Activated naive CD4-positive, alpha-beta T cell treated with anti-CD3 and anti-CD28 coated beads for 36 hours (primary cell): ENCODE results near the gene DCST1. TPM values are rescaled to one million over a fixed set of nuclear protein-coding genes. Genes with fewer than 3 reads are reported as not detected.

Experiments used
- CTCF ChIA-PET: fragments of 350-600 bp; sonication (Branson Sonifier 250); formaldehyde crosslinking; loops from one replicate; lab custom pipeline; 2021; ENCODE audit warnings: antibody characterized with exemption; lab: Charles Lee
- DNase-seq: peaks from one replicate; pipeline ENCODE4 v3.0.0-alpha.2; 2020
- H3K27ac Mint-ChIP-seq: one replicate; pipeline ENCODE4 v1.8.0; 2021; ENCODE audit warnings: mild to moderate bottlenecking, mixed read lengths
- H3K27me3 Mint-ChIP-seq: one replicate; pipeline ENCODE4 v1.8.0; 2021; ENCODE audit warnings: low read depth, mixed read lengths
- H3K36me3 Mint-ChIP-seq: one replicate; pipeline ENCODE4 v1.8.0; 2021; ENCODE audit warnings: low read depth, mixed read lengths
- H3K4me1 Mint-ChIP-seq: one replicate; pipeline ENCODE4 v1.8.0; 2021; ENCODE audit warnings: low read depth, mixed read lengths
- H3K4me3 Mint-ChIP-seq: one replicate; pipeline ENCODE4 v1.8.0; 2021; ENCODE audit warnings: mild to moderate bottlenecking, moderate library complexity, mixed read lengths
- H3K9me3 Mint-ChIP-seq: one replicate; pipeline ENCODE4 v1.8.0; 2021; ENCODE audit warnings: mixed read lengths
- intact Hi-C: fragments of 100-400 bp; cut with micrococcal nuclease; formaldehyde crosslinking; loops from one replicate; pipeline ENCODE4 v1.15.1; 2023
- total RNA-seq, 2 experiments: library from RNA; stranded (reverse); gene quantifications; one replicate each; pipeline ENCODE4 v1.2.3, GENCODE V29; 2021

Gene DCST1
- total RNA-seq, 2 experiments from 2014 or later: not detected

DNA sequence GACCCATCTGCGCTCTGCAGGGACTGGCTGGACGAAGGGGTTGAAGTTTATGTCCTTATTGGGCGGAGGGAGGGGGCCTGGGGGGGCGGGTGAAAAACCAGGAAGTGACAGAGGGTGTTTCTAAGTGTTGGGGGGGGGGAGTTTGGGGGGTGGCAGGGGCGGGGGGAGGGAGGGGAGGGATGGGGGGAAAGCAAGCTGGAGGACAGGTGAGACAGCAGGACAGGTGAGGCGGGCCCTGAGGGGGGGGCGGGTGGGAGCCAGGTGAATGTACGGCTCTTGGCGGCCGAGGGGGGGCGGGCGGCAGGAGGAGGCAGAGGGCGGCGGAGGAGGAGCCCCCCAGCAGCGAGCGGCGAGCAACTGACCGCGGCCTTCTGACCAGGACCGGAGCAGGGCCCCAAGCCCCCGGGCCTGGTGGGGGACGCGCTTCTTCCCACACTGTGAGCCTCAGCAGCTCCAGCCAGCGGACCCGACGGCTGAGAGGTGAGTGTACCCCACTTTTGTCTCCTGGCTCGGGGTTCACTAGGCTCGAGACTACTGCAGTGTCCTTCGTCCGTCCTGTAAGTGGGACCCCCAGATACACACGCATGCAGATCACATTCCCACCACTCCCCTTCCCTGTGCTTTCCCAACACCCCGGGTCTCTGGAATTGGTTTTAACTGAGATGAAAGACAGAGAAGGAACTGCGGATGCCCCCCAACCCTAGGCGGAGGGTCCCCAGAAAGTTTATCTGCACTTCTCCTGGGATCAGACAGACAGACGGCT, 31.0 kb upstream of the DCST1 start, which contains the start of gene ZBTB7B:
ZBTB7B (plus strand) TSS at position 339 of the 763 bp plus-strand sequence. CDS start 11,859 bp downstream, outside the sequence.
- no peaks in the 10 kb centered on the region for H3K27me3 Mint-ChIP-seq
- peaks cover 13% of the 10 kb centered on the region for H3K36me3 Mint-ChIP-seq
- peaks cover 53% of the 10 kb centered on the region for H3K4me1 Mint-ChIP-seq
- no peak for DNase-seq
- H3K9me3 Mint-ChIP-seq: no peaks in the 10 kb centered on the region
- peak within 1 kb of the TSS; percentile 100 for H3K27ac Mint-ChIP-seq
- intact Hi-C loops: loop anchor here (1.0 to 10.0 kb wide), 7 partner anchors 28 to 1038 kb away; partner anchors contain the start of genes AQP10, ATP8B2, CKS1B and CREB3L4
- CTCF ChIA-PET: interaction anchor here (0.8 to 1.8 kb wide), 4 partner anchors 10 to 48 kb away, joined by 3 to 8 read pairs (median 4); partner anchors contain the start of gene ADAM15
- H3K4me3 Mint-ChIP-seq: peak within 1 kb of the TSS; percentile 91

DNA sequence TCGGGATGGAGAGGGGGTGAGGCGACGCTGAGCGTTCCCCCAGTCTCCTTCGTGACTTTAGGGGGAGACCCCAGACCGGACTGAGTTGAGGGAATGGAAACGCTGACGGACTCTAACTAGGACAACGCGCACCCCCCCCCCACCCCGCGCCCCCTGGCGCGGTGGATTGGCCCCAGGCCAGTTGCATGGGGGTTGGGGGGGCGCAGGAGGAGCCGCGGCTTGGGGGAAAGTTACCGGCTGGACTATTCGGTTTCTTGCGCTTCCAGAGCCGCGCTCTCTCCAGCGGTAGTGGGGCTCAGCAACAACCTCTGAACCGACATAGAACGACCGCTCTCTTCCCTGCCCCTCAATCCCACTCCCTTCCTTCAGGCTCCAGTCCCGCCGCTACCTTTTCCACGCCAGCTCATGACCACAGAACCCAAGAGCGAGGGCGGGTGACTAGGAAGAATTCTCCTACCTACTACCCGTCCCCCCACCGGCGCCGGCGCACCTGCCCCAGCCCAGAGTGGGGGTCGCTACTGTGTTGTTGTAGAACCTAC, 30.3 kb upstream of the DCST1 start:
- H3K4me1 Mint-ChIP-seq: peaks cover 51% of the 10 kb centered on the region
- peak; percentile 51 for DNase-seq
- intact Hi-C loops: loop anchor here (5.0 to 10.0 kb wide), 5 partner anchors 189 to 1038 kb away; partner anchors contain the start of genes AQP10, ATP8B2, CREB3L4 and IL6R

DNA sequence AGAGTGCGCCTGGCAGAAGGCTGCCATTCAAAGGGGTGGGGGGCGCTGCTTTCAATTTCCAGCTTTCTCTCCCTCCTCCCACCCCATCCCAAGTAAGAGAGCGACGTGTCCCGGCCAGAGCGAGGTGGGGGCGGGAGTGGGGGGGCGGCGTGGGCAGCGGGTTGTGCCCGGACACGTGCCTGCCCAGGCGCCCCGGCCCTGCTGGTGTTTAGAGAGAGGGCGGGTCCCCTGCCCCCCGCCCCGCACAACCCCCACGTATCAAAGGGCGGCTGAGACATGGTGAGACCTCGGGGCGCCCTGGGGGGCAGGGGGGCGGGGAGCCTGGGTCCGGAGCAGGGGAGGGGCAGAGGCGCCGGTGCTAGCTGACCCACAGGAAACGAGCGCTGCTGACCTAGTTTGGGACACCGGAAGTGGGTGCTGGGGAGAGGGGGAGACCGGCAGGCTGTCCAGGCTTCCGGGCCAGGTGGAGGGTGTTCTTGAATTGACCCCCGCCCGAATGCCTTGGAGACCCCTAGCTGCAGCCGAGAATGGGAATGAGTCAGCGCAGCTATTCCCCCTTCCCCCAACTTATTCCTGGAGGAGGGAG, 29.8 kb upstream of the DCST1 start:
- H3K4me1 Mint-ChIP-seq: peaks cover 51% of the 10 kb centered on the region
- peak; percentile 55 for DNase-seq
- intact Hi-C loops: loop anchor here (1.0 to 10.0 kb wide), 6 partner anchors 188 to 1039 kb away; partner anchors contain the start of genes ADAR, AQP10, ATP8B2 and CREB3L4
- CTCF ChIA-PET: interaction anchor here (0.8 to 1.8 kb wide), 4 partner anchors 9 to 20 kb away, joined by 3 to 8 read pairs (median 4); no protein-coding TSS in a partner anchor
- H3K27me3 Mint-ChIP-seq: no peaks in the 10 kb centered on the region
- peaks cover 15% of the 10 kb centered on the region for H3K36me3 Mint-ChIP-seq
- peak overlapping the region; percentile 88 for H3K4me3 Mint-ChIP-seq
- no peaks in the 10 kb centered on the region for H3K9me3 Mint-ChIP-seq
- peak overlapping the region; percentile 100 for H3K27ac Mint-ChIP-seq

More for the DNA sequence above, 30.3 kb upstream of the DCST1 start:
- Mint-ChIP-seq H3K9me3 (no peaks in the 10 kb centered on the region), H3K36me3 (peaks cover 13% of the 10 kb centered on the region), H3K27me3 (no peaks in the 10 kb centered on the region), H3K4me3 (peak overlapping the region; percentile 88), H3K27ac (peak overlapping the region; percentile 100)
- CTCF ChIA-PET: interaction anchor here (0.8 to 1.8 kb wide), 5 partner anchors 10 to 48 kb away, joined by 3 to 8 read pairs (median 4); partner anchors contain the start of gene ADAM15

DNA sequence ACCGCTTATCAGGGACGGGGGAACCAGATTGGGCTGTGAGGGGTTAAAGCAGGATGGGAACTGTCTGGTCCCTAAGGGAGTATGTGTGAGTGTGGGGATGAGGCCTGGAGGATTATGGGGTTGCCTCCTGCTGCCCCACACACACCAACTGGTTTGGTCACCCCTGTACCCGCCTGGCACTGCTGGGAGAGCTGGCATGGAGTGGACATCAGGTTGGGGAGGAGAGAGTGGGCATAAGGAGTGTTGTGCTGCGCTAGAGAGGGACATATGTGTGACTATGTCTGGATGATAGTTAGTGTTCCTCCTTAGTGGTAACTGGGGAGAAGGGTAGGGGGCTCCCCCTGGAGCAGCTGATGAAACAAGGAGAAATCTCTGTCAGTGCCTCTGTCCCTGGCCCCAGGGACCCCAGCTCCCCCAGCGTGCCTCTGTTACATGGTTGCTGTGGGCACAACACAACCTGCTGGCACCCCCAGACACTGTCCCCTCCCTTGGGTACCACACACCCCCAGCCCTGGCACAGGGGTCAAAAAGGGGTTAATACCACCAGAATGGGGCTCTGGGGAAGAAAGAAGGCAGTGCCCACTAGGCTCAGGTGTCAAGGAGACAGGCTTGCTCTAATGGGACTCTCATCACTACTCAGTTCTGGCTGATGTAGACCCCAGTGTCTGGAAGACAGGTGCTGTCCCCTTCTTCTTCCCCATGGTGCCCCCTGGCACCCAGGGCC, 29.1 kb upstream of the DCST1 start:
- peak overlapping the region; percentile 100 for H3K27ac Mint-ChIP-seq
- no peaks in the 10 kb centered on the region for H3K9me3 Mint-ChIP-seq
- CTCF ChIA-PET: interaction anchor here (0.6 to 1.7 kb wide), 3 partner anchors 11 to 31 kb away, joined by 3 to 4 read pairs (median 4); no protein-coding TSS in a partner anchor
- intact Hi-C loops: loop anchor here (1.0 to 10.0 kb wide), 6 partner anchors 188 to 1040 kb away; partner anchors contain the start of genes ADAR, AQP10, ATP8B2 and CREB3L4
- H3K27me3 Mint-ChIP-seq: no peaks in the 10 kb centered on the region
- peak overlapping the region; percentile 88 for H3K4me3 Mint-ChIP-seq
- DNase-seq: peak; percentile 66
- H3K4me1 Mint-ChIP-seq: peaks cover 46% of the 10 kb centered on the region
- H3K36me3 Mint-ChIP-seq: peaks cover 21% of the 10 kb centered on the region

DNA sequence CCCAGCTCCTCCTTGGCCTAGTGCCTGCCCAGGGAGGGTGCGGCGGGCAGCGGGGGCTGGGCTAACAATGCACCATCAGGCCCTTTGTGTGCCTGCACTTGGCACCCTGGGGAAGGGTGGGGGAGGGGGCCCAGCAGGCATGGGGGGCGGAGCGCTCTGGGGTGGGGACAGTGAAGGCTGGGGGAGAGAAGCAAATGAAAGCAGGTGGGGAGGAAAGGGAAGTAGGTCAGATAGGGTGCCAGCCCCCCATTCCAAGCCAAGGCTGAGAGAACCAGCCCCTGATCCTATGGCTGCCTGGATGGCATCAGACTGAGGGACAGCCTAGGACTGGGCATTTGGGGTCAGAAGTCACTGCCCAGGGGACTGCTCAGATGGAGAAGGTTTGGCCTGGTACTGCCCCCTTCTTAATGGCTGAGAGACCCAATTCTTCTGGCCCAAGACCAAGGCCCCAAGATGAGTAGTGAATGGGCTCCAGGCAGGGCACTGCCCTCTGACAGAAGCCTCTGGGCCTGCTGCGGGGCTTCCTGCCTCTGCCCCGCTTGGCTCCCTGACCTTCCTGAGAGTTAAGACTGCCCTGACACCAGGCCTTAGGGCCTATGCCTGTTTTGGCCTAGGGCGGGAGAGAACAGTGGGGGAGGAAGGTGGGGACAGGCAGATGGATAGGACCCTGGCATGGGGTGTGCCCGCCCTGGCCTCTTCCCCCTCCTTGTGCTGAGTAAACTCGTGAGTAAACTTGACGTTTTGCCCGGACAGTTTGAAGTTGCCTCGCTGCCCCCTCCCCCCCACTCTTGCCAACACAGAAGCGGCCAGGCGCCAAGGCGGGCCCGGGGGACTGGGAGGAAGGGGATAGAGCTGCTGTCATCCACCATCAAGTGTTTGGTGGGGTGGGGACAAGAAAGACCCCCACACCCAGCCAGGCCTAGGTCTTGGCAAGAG, 28.3 kb upstream of the DCST1 start:
- peaks cover 44% of the 10 kb centered on the region for H3K4me1 Mint-ChIP-seq
- H3K27me3 Mint-ChIP-seq: no peaks in the 10 kb centered on the region
- intact Hi-C loops: loop anchor here (10.0 kb wide), 2 partner anchors 681 to 1041 kb away; partner anchors contain the start of genes AQP10, ATP8B2, CREB3L4 and SLC39A1
- peak; percentile 39 for DNase-seq
- H3K9me3 Mint-ChIP-seq: no peaks in the 10 kb centered on the region
- H3K4me3 Mint-ChIP-seq: peak overlapping the region; percentile 88
- H3K36me3 Mint-ChIP-seq: peaks cover 29% of the 10 kb centered on the region
- CTCF ChIA-PET: interaction anchor here (0.6 to 1.9 kb wide), 2 partner anchors 11 to 32 kb away, joined by 3 to 17 read pairs; no protein-coding TSS in a partner anchor
- H3K27ac Mint-ChIP-seq: peak overlapping the region; percentile 100

DNA sequence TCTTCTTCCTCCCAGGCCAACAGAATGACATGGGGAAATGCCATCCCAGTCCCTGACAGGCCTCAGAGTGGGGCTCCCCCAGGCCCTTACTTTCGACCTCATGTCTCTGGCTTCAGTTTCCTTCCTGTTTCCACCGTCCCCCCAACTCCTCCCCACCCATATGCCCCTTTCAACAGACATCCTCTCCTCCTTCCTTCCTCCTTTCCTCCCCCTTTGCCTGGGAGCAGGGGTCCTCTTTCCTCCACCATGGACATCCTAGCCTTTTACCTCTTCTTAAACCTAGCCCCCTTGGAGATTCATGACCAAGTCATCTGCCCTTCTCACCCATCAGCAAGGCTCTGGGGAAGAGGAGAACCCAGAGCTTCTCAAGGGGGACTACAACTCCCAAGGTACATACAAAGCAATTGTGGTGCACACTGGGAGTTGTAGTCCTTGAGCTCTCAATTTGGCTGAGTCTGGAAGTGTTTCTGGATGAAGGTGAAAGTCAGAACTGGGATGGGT, 27.0 kb upstream of the DCST1 start:
- CTCF ChIA-PET: interaction anchor here (0.6 to 2.8 kb wide), 3 partner anchors 9 to 11 kb away, joined by 3 to 21 read pairs (median 17); no protein-coding TSS in a partner anchor
- H3K36me3 Mint-ChIP-seq: peaks cover 36% of the 10 kb centered on the region
- no peaks in the 10 kb centered on the region for H3K9me3 Mint-ChIP-seq
- no peaks in the 10 kb centered on the region for H3K27me3 Mint-ChIP-seq
- intact Hi-C loops: loop anchor here (10.0 kb wide), 2 partner anchors 682 to 1042 kb away; partner anchors contain the start of genes AQP10, ATP8B2, CREB3L4 and SLC39A1
- H3K4me1 Mint-ChIP-seq: peaks cover 55% of the 10 kb centered on the region
- peak overlapping the region; percentile 100 for H3K27ac Mint-ChIP-seq
- DNase-seq: peak; percentile 75
- peak overlapping the region; percentile 76 for H3K4me3 Mint-ChIP-seq

DNA sequence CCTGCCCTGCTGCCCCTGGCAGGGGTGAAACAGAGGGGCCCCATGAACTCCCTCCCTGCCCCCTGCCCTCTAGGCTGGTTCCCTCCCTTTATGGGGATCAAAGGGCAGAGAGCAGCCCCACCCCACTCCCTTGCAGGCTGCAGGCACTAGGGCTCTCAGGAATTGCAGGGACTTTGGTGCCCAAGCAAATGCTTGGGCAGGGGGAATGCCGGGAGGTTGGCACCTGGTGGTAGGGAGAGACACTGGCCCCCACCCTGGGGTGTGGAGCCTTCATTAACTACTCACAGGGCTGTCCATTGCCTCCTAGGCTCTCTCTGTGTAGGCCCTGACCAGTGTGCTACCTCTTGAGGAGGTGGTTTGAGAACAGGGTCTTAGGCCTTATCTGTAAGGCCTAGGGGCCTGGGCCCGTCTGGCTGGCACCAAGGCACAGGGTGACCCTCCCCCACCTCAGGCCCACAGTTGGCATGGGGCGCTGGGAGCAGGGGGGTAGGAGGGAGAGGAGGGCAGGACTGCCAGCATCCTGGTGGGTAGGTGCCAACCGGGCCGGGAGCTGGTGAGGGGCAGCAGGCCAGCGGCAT, 26.3 kb upstream of the DCST1 start:
- Mint-ChIP-seq H3K27me3 (no peaks in the 10 kb centered on the region), H3K36me3 (peaks cover 39% of the 10 kb centered on the region), H3K4me1 (peaks cover 60% of the 10 kb centered on the region), H3K9me3 (no peaks in the 10 kb centered on the region), H3K4me3 (peak overlapping the region; percentile 76), H3K27ac (peak overlapping the region; percentile 100)
- CTCF ChIA-PET: interaction anchor here (1.1 to 2.8 kb wide), 6 partner anchors 9 to 63 kb away, joined by 3 to 21 read pairs (median 6); no protein-coding TSS in a partner anchor
- no peak for DNase-seq
- intact Hi-C loops: loop anchor here (10.0 kb wide), 2 partner anchors 683 to 1043 kb away; partner anchors contain the start of genes AQP10, ATP8B2, CREB3L4 and SLC39A1

DNA sequence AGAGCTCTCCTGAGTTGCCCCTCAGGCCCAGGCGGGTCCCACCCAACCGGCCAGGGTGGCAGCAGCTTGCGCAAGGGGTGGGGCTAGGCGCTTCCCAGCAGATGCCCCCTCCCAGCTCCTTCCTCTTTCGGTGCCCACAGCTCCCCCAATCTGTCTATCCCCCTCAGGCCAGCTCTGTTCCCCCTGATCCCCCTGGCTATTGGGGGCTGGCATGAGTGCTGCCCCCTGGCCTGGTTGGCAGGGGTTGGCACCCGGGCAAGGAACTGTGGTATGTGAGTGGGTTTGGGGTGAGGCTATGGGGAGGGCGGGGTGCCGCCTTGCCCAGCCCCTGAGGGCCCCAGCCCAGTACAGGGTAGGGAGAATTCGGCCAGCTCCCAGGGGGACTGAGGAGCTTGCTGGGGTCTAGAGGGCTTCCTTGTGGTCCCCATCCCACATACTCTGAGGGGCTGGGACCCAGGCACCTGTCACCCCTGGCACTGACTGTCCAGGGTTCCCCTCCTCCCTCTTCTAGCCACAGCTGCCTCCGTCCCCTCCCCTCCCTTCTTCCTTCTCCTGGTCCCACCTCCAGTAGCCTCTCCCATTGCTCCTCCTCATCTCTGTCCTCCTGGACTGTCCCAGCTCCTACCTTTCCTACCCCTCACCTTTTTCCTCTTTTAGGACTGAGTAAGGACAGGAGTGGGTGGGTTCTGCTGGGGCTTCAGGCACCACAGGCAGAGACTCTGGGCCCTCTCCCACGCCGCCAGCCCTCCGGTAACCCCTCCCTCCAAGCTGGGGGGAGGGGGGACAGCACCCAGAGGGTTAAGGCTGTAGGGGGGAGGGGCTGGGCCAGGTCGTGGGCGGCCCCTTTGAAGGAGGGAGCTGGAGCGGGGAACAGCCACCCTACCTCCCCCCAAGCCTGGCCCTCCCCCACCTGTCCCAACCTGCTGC, 25.3 kb upstream of the DCST1 start:
- Mint-ChIP-seq H3K9me3 (no peaks in the 10 kb centered on the region), H3K4me3 (peak overlapping the region; percentile 97), H3K36me3 (peaks cover 42% of the 10 kb centered on the region), H3K4me1 (peaks cover 69% of the 10 kb centered on the region), H3K27me3 (no peaks in the 10 kb centered on the region), H3K27ac (peak overlapping the region; percentile 98)
- intact Hi-C loops: loop anchor here (10.0 kb wide), 2 partner anchors 683 to 1043 kb away; partner anchors contain the start of genes AQP10, ATP8B2, CREB3L4 and SLC39A1
- DNase-seq: peak; percentile 88
- CTCF ChIA-PET: interaction anchor here (1.0 to 2.8 kb wide), 7 partner anchors 8 to 64 kb away, joined by 3 to 21 read pairs (median 4); partner anchors contain the start of gene ADAM15

DNA sequence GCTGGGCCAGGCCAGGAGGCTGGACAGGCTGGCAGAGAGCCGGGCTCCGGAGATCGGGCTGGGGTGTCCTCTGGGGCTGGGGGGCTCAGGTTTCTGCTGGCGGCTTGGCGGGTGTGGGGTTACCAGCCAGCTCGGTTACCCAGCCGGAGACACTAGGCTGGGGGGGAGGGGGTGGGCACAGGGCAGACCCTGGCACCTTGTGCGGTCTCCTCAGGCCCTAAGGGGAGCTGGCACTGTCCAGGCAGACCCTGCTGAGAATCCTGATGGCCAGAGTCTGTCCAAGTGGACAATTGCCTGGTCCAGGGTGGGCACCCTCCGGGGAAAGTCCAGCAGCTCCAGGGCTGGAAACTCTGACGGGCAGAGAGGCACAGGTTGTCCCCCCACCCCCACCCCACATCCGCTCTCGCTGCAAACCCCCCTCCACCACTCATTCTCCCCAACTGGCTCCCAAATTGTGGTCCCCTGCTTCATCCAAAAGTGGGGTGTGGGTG, 24.4 kb upstream of the DCST1 start:
- Mint-ChIP-seq H3K9me3 (no peaks in the 10 kb centered on the region), H3K27ac (peak overlapping the region; percentile 98), H3K36me3 (peaks cover 40% of the 10 kb centered on the region), H3K4me3 (peak overlapping the region; percentile 97), H3K4me1 (peaks cover 74% of the 10 kb centered on the region), H3K27me3 (no peaks in the 10 kb centered on the region)
- peak; percentile 73 for DNase-seq
- intact Hi-C loops: loop anchor here (1.0 to 10.0 kb wide), 3 partner anchors 8 to 1044 kb away; partner anchors contain the start of genes AQP10, ATP8B2, CREB3L4 and SLC39A1
- CTCF ChIA-PET: interaction anchor here (1.4 to 2.6 kb wide), 2 partner anchors 10 to 52 kb away, joined by 3 to 13 read pairs; no protein-coding TSS in a partner anchor
